ENCODE results near the gene ATP6V1G1.
"Not testable (repeated sequence)": the region's sequence is repeated elsewhere in the genome, so short reads cannot be mapped to it uniquely, and the experiment has no call there.

ATP6V1G1 gene

GRCh38 chr9:114580609-114581193, 6.9 kb upstream of the ATP6V1G1 start:
- DNase-seq, result no peak

- DNase-seq, result no peak
Measured at GRCh38 chr9:114583371-114584155, 4.0 kb upstream of the ATP6V1G1 start.

GRCh38 chr9:114588210-114588609, 641 bp downstream of the ATP6V1G1 start:
- no peak for DNase-seq

GRCh38 chr9:114588651-114589526, 1.3 kb downstream of the ATP6V1G1 start:
- DNase-seq, result no peak

GRCh38 chr9:114590328-114590727, 2.8 kb downstream of the ATP6V1G1 start:
- DNase-seq, result no peak

GRCh38 chr9:114591291-114591787, 3.8 kb downstream of the ATP6V1G1 start:
- no peak for DNase-seq

- no peak for DNase-seq
Measured at GRCh38 chr9:114591849-114592248, 4.3 kb downstream of the ATP6V1G1 start.

- peak in 2 of 4 experiments; percentile 12 to 31 for DNase-seq
Measured at GRCh38 chr9:114592356-114592755, 4.8 kb downstream of the ATP6V1G1 start.

GRCh38 chr9:114594136-114594535, 6.6 kb downstream of the ATP6V1G1 start:
- DNase-seq, result no peak

- not testable (repeated sequence) for DNase-seq
Measured at GRCh38 chr9:114600502-114601248, 13.1 kb downstream of the ATP6V1G1 start.

GRCh38 chr9:114601787-114602186, 14.2 kb downstream of the ATP6V1G1 start:
- not testable (repeated sequence) for DNase-seq

- no peak for DNase-seq
Measured at GRCh38 chr9:114602620-114603019, 15.1 kb downstream of the ATP6V1G1 start.

GRCh38 chr9:114603248-114603647, 15.7 kb downstream of the ATP6V1G1 start:
- no peak for DNase-seq

GRCh38 chr9:114604989-114605388, 17.4 kb downstream of the ATP6V1G1 start:
- DNase-seq, result no peak

GRCh38 chr9:114606068-114606467, 18.5 kb downstream of the ATP6V1G1 start:
- DNase-seq, result no peak

- DNase-seq, result no peak
Measured at GRCh38 chr9:114606597-114607207, 19.1 kb downstream of the ATP6V1G1 start.

- no peak for DNase-seq
Measured at GRCh38 chr9:114607671-114608524, 20.3 kb downstream of the ATP6V1G1 start.

- DNase-seq, result no peak
Measured at GRCh38 chr9:114608525-114608796, 20.9 kb downstream of the ATP6V1G1 start.

GRCh38 chr9:114611516-114612271, 24.1 kb downstream of the ATP6V1G1 start:
- peak in 3 of 4 experiments; percentile 31 to 41 (median 37) for DNase-seq

- no peak for DNase-seq
Measured at GRCh38 chr9:114612272-114612923, 24.8 kb downstream of the ATP6V1G1 start.

Data from activated CD4-positive, CD25-positive, alpha-beta regulatory T cell (primary cell).